GM23248 (cell line): Measurements from ENCODE around the gene EIF4A3.

ENCODE experiments used
- EZH2 ChIP-seq: fragments of 200-600 bp; sonication (generic); IDR thresholded peaks from 2 replicates; pipeline ENCODE4 v1.6.1; 2018; ENCODE audit warnings: antibody characterized with exemption, mild to moderate bottlenecking; ENCODE audit not compliant: insufficient read depth, poor library complexity, severe bottlenecking
- EZH2phosphoT487 ChIP-seq: fragments of 200-600 bp; sonication (generic); IDR thresholded peaks from 2 replicates; pipeline ENCODE4 v1.6.1; 2018; ENCODE audit warnings: antibody characterized with exemption, moderate library complexity, mild to moderate bottlenecking, low read depth; ENCODE audit not compliant: insufficient read depth

DNA sequence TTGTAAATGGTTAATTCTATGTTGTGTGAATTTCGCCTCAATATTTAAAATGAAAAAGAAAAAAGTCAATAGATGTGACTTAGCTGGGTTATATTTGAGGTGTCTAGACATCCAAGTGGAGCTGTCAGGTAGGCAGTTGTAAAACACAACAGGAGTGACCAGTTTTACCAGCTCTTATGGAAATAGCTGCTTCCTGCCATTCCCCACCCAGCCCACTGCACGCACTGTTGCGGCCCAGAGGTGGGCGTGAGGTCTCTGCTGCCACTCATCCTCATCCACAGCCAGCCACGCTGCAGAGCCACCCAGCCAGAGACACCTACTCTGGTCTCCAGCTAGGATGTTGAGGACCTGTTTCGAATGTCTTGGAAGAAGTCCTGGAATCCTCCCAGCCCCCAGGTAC lies 19.5 kb upstream of the EIF4A3 start:
- TF ChIP-seq EZH2 (no peak), EZH2phosphoT487 (no peak)
